ENCODE results near the gene RAD23B. TPM values are rescaled to one million over a fixed set of nuclear protein-coding genes. Genes with fewer than 3 reads are reported as not detected.

The RAD23B gene
- total RNA-seq, 2 experiments from 2014 or later, result 111 TPM

DNA sequence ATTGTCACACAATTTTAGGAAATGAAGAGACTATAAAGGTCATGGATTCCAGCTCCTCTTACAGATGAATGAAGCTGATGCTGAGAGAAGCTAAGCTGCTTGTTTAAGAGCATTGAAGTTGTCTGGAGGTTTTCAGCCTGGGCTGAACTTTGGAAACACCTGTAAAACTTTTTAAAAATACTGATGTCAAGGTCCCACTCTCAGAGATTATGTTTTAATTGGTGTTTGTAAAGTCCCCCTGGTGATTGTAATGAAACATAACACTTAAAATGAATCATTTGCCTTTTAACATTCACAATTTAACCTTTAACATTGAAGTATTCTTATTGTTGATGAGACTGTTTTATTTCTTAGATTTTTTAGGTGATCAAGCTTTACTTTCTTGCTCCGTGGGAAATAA lies 16.4 kb downstream of the RAD23B start:
- H3K9me3 Mint-ChIP-seq, result no peaks in the 10 kb centered on the region
- CTCF ChIA-PET, result interaction anchor here (0.7 to 1.5 kb wide), 3 partner anchors 16 to 143 kb away, joined by 3 to 6 read pairs (median 4); no protein-coding TSS in a partner anchor

GRCh38 chr9:107306308-107306707 lies 23.2 kb downstream of the RAD23B start:
- Mint-ChIP-seq H3K9me3 (no peaks in the 10 kb centered on the region), H3K27me3 (no peaks in the 10 kb centered on the region), H3K36me3 (peaks cover 40% of the 10 kb centered on the region), H3K4me1 (ENCODE audit: low read depth) (peaks cover 39% of the 10 kb centered on the region), H3K27ac (no peak overlapping the region), H3K4me3 (no peak overlapping the region)
- intact Hi-C loops (cut with micrococcal nuclease), result no loop called here
- CTCF ChIA-PET, result no interaction called here
- POLR2A ChIA-PET, result interaction anchor here (1.5 kb wide), 1 partner anchor 23 kb away, joined by 4 read pairs; no protein-coding TSS in a partner anchor
- DNase-seq, result no peak

More for the DNA sequence above, 16.4 kb downstream of the RAD23B start:
- Mint-ChIP-seq H3K4me1 (ENCODE audit: low read depth) (peaks cover 35% of the 10 kb centered on the region), H3K36me3 (peaks cover 4% of the 10 kb centered on the region), H3K4me3 (no peak overlapping the region), H3K27ac (no peak overlapping the region), H3K27me3 (no peaks in the 10 kb centered on the region)
- intact Hi-C loops (cut with micrococcal nuclease), result loop anchor here (2.0 kb wide), 1 partner anchor 17 kb away; the partner anchor contains the start of gene RAD23B
- DNase-seq, result no peak
- POLR2A ChIA-PET, result no interaction called here

DNA sequence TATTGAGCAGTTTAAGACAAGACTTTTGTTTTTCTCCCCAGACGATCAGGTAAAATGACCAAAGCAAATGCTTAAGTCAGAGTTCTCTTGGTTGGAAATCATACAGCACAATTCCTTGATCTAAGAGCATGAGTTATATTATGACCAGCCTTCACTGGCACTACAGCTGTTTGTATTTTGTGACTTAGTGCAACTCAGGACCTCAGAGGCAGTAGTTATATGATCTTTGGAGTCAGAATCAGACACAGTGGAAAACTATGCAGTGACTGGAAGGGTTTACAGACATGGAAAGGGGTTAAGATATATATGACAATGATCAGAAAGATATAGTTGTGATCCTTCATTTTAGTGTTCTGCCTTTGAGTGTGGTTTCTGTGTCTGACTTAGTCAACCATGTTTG lies 24.3 kb downstream of the RAD23B start:
- Mint-ChIP-seq H3K36me3 (peaks cover 43% of the 10 kb centered on the region), H3K9me3 (no peaks in the 10 kb centered on the region), H3K27me3 (no peaks in the 10 kb centered on the region), H3K27ac (no peak overlapping the region), H3K4me1 (ENCODE audit: low read depth) (peaks cover 40% of the 10 kb centered on the region), H3K4me3 (no peak overlapping the region)
- intact Hi-C loops (cut with micrococcal nuclease), result loop anchor here (1.0 kb wide), 1 partner anchor 23 kb away; no protein-coding TSS in a partner anchor
- CTCF ChIA-PET, result interaction anchor here (2.2 kb wide), 1 partner anchor 34 kb away, joined by 7 read pairs; no protein-coding TSS in a partner anchor
- POLR2A ChIA-PET, result no interaction called here
- DNase-seq, result no peak

DNA sequence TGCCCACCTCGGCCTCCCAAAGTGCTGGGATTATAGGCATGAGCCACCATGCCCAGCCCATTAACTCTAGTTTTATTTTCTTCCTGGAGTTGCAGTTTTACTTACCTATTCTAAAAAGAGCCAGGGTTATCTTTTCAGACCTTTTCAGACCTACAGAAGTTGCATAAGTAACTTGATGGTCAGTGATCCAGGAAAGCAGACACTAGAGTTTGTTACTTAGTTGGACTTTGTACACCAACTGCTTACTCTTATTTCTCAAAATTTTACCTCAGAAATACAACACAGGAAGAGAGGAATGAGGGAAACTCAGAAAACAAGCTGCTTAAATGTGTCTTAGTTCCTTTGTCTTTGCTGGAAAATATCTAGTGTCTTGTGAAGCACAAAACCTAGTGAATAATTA lies 25.4 kb downstream of the RAD23B start:
- intact Hi-C loops (cut with micrococcal nuclease), result no loop called here
- H3K4me1 Mint-ChIP-seq (ENCODE audit: low read depth), result peaks cover 51% of the 10 kb centered on the region
- peaks cover 51% of the 10 kb centered on the region for H3K36me3 Mint-ChIP-seq
- no peaks in the 10 kb centered on the region for H3K9me3 Mint-ChIP-seq
- no peak overlapping the region for H3K27ac Mint-ChIP-seq
- ChIA-PET POLR2A (no interaction called here), CTCF (interaction anchor here (2.2 kb wide), 1 partner anchor 33 kb away, joined by 7 read pairs; no protein-coding TSS in a partner anchor)
- no peak overlapping the region for H3K4me3 Mint-ChIP-seq
- DNase-seq, result no peak
- H3K27me3 Mint-ChIP-seq, result no peaks in the 10 kb centered on the region

GRCh38 chr9:107309271-107309670 lies 26.2 kb downstream of the RAD23B start:
- ChIA-PET POLR2A (no interaction called here), CTCF (interaction anchor here (2.2 kb wide), 1 partner anchor 32 kb away, joined by 7 read pairs; no protein-coding TSS in a partner anchor)
- intact Hi-C loops (cut with micrococcal nuclease), result no loop called here
- Mint-ChIP-seq H3K27me3 (no peaks in the 10 kb centered on the region), H3K27ac (peak overlapping the region; percentile 25), H3K9me3 (no peaks in the 10 kb centered on the region), H3K36me3 (peaks cover 58% of the 10 kb centered on the region), H3K4me3 (no peak overlapping the region), H3K4me1 (ENCODE audit: low read depth) (peaks cover 58% of the 10 kb centered on the region)
- no peak for DNase-seq

DNA sequence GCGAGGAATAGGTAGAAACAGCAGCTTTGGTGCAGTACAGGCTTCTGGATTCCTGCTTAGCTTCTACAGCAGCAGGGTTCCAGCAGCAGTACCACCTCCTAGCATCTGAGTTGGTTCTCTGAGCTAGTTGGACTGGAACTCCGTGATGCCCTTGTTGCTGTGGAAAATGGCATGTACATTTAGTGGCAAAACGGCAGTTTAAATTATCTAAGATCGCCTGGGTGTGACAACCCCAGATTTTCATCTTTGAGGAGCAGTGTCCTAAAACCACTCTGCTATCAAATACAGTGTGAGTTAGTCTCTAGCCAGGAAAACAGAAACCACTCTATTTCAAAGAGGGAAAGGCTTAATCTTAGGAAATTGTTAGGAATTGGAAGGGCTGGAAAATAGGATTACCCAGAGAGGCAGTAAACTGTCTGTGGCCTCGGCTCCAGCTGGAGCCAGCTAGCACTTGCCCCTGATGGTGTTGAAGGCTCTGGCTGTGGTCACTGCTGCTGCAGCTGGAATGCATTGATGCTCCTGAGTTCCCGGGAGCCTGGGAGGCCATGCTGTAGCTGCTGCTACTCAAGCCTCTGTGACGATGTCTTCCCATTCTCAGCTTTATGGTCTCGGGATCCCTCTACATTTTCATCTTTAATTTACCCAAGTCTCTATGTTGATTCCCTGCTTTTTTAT lies 29.4 kb downstream of the RAD23B start:
- H3K36me3 Mint-ChIP-seq, result peaks cover 63% of the 10 kb centered on the region
- POLR2A ChIA-PET, result interaction anchor here (1.3 kb wide), 1 partner anchor 27 kb away, joined by 4 read pairs; no protein-coding TSS in a partner anchor
- CTCF ChIA-PET, result interaction anchor here (0.6 kb wide), 1 partner anchor 24 kb away, joined by 3 read pairs; no protein-coding TSS in a partner anchor
- DNase-seq, result no peak
- H3K27ac Mint-ChIP-seq, result no peak overlapping the region
- H3K27me3 Mint-ChIP-seq, result no peaks in the 10 kb centered on the region
- intact Hi-C loops (cut with micrococcal nuclease), result loop anchor here (2.0 kb wide), 1 partner anchor 30 kb away; the partner anchor contains the start of gene RAD23B
- peaks cover 66% of the 10 kb centered on the region for H3K4me1 Mint-ChIP-seq (ENCODE audit: low read depth)
- H3K4me3 Mint-ChIP-seq, result no peak overlapping the region
- no peaks in the 10 kb centered on the region for H3K9me3 Mint-ChIP-seq

GRCh38 chr9:107313555-107314096 lies 30.5 kb downstream of the RAD23B start:
- DNase-seq, result no peak
- Mint-ChIP-seq H3K4me1 (ENCODE audit: low read depth) (peaks cover 60% of the 10 kb centered on the region), H3K4me3 (no peak overlapping the region), H3K36me3 (peaks cover 65% of the 10 kb centered on the region), H3K27me3 (no peaks in the 10 kb centered on the region), H3K27ac (peak overlapping the region; percentile 10), H3K9me3 (no peaks in the 10 kb centered on the region)
- POLR2A ChIA-PET, result interaction anchor here (1.3 kb wide), 1 partner anchor 28 kb away, joined by 4 read pairs; no protein-coding TSS in a partner anchor
- CTCF ChIA-PET, result no interaction called here
- intact Hi-C loops (cut with micrococcal nuclease), result loop anchor here (2.0 kb wide), 1 partner anchor 31 kb away; the partner anchor contains the start of gene RAD23B

- no peaks in the 10 kb centered on the region for H3K9me3 Mint-ChIP-seq
- POLR2A ChIA-PET, result no interaction called here
- DNase-seq, result no peak
- peaks cover 60% of the 10 kb centered on the region for H3K36me3 Mint-ChIP-seq
- H3K27me3 Mint-ChIP-seq, result no peaks in the 10 kb centered on the region
- H3K4me1 Mint-ChIP-seq (ENCODE audit: low read depth), result peaks cover 51% of the 10 kb centered on the region
- H3K27ac Mint-ChIP-seq, result no peak overlapping the region
- H3K4me3 Mint-ChIP-seq, result no peak overlapping the region
- CTCF ChIA-PET, result no interaction called here
- intact Hi-C loops (cut with micrococcal nuclease), result no loop called here
Measured at GRCh38 chr9:107314763-107315162, 31.7 kb downstream of the RAD23B start.

- ChIA-PET POLR2A (no interaction called here), CTCF (interaction anchor here (1.5 kb wide), 1 partner anchor 24 kb away, joined by 7 read pairs; no protein-coding TSS in a partner anchor)
- Mint-ChIP-seq H3K9me3 (no peaks in the 10 kb centered on the region), H3K36me3 (peaks cover 63% of the 10 kb centered on the region), H3K4me1 (ENCODE audit: low read depth) (peaks cover 47% of the 10 kb centered on the region), H3K27ac (peak overlapping the region; percentile 55), H3K27me3 (no peaks in the 10 kb centered on the region), H3K4me3 (no peak overlapping the region)
- DNase-seq, result no peak
- intact Hi-C loops (cut with micrococcal nuclease), result no loop called here
Measured at GRCh38 chr9:107316795-107317661, 33.9 kb downstream of the RAD23B start.

DNA sequence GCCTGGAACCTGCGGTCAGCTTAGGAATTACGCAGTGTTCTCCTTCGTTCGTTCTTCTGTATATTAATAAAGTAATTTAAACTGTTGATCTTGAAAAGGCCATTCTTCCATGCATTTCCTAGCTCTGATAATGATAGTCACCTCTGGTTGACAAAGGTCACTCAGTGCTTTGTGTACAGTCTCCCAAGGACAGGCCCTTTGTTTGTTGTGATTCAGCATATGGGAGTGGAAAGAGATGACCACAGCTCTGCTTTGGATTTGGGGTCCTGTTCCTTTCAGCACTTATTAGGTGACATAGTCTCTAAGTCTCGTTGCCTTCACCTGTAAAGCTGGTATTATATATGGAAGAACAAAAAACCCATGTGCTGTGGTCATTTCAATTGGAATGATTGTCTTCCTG lies 39.6 kb downstream of the RAD23B start:
- no peaks in the 10 kb centered on the region for H3K27me3 Mint-ChIP-seq
- H3K4me3 Mint-ChIP-seq, result no peak overlapping the region
- no peak overlapping the region for H3K27ac Mint-ChIP-seq
- intact Hi-C loops (cut with micrococcal nuclease), result no loop called here
- DNase-seq, result no peak
- POLR2A ChIA-PET, result no interaction called here
- peaks cover 20% of the 10 kb centered on the region for H3K4me1 Mint-ChIP-seq (ENCODE audit: low read depth)
- H3K9me3 Mint-ChIP-seq, result peaks cover 2% of the 10 kb centered on the region
- CTCF ChIA-PET, result interaction anchor here (1.2 to 3.5 kb wide), 2 partner anchors 19 to 103 kb away, joined by 3 to 19 read pairs; no protein-coding TSS in a partner anchor
- H3K36me3 Mint-ChIP-seq, result peaks cover 62% of the 10 kb centered on the region

DNA sequence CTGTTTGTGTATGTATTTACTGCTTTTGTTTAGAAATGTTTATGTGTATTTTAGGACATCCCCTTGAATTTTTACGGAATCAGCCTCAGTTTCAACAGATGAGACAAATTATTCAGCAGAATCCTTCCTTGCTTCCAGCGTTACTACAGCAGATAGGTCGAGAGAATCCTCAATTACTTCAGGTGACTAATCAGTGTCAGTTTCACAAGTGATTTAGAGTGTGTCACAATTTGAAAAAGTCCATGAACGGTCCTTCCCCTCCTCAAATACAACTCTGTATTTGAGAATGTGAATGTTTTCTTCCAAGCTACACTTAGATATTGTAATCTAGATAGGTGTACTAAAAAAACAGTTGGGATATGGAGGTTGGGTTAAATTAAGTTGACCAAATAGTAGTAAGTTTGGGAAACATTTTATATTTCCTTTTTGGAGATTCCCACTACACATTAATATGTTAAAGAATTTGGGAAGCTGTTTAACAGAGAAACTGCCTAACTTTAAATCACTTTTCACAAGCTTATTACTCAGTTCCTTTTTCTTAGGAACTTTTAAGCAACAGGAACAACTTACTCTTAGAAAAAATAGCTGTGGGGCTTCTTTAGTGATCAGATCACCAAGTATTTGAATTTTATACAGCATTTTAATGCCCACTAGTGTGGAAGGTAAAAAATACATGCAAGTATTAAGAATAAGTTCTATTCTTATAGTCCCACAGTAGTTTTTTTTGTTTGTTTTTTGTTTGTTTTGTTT lies 40.9 kb downstream of the RAD23B start:
- H3K27ac Mint-ChIP-seq, result no peak overlapping the region
- ChIA-PET POLR2A (no interaction called here), CTCF (interaction anchor here (0.7 to 3.5 kb wide), 3 partner anchors 17 to 151 kb away, joined by 3 to 19 read pairs (median 3); no protein-coding TSS in a partner anchor)
- H3K4me1 Mint-ChIP-seq (ENCODE audit: low read depth), result peaks cover 18% of the 10 kb centered on the region
- peaks cover 2% of the 10 kb centered on the region for H3K9me3 Mint-ChIP-seq
- intact Hi-C loops (cut with micrococcal nuclease), result loop anchor here (2.0 kb wide), 1 partner anchor 41 kb away; the partner anchor contains the start of gene RAD23B
- H3K4me3 Mint-ChIP-seq, result no peak overlapping the region
- H3K27me3 Mint-ChIP-seq, result no peaks in the 10 kb centered on the region
- H3K36me3 Mint-ChIP-seq, result peaks cover 60% of the 10 kb centered on the region
- DNase-seq, result no peak
